Coronary artery (tissue), 2 donors: ENCODE results near the gene ENTPD6.

Experiments used
- DNase-seq: peaks from one replicate; pipeline ENCODE4 v3.0.0-alpha.2; 2017; ENCODE audit warnings: low spot score
- H3K27ac ChIP-seq, 2 donors: fragments of 200-600 bp; sonication (generic); one replicate each; pipeline ENCODE4 v1.5.1; 2016 to 2019
- H3K4me3 ChIP-seq: fragments of 200-600 bp; sonication (generic); 2 replicates; pipeline ENCODE4 v1.5.1; 2016; ENCODE audit warnings: mild to moderate bottlenecking, moderate library complexity
- TF ChIP-seq, protein P1 (sequence below): fragments of 200-600 bp; sonication (generic); IDR thresholded peaks from one replicate; pipeline ENCODE4 v1.5.1; 2019; ENCODE audit warnings: antibody characterized with exemption

ENTPD6 gene

DNA sequence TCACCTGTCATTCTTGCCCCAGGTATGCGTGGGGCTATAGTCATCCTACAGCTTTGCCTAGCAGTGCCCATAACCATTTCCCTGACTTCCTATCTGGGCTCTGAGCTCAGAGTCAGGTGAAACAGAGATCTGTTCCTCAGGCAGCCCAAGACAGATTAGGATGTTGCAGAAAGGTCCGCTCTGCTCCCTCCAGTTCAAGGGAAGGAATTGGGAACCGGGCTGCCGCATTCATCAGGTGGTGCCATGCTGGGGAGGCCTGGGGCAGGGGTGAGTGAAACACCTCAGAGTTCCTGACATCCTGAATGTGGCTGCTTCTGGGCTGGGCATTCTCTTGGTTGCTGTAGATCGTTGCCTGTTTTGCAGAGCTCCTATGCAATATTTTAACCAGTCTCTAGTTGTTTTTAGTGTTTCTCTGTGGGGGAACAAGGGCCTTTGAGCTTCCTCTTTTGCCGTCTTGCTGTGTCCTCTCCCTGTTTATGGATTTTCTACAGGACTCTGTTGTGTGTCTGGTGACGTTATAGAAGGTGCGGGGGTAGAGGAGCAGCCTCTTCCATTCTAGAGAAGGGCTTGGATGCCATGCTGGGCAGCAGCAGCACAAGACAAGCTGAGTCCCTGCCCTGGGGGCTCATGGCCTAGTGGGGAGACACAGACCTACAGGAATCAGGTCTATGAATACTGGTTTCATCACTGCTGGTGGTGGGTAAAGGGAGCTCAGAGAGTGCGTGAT is 9.2 kb downstream of the ENTPD6 start:
- DNase-seq, result no peak
- Histone ChIP-seq H3K27ac (peak overlapping the region in 1 of 2 donors; percentile 63), H3K4me3 (no peak overlapping the region)
- TF ChIP-seq, protein P1, sequence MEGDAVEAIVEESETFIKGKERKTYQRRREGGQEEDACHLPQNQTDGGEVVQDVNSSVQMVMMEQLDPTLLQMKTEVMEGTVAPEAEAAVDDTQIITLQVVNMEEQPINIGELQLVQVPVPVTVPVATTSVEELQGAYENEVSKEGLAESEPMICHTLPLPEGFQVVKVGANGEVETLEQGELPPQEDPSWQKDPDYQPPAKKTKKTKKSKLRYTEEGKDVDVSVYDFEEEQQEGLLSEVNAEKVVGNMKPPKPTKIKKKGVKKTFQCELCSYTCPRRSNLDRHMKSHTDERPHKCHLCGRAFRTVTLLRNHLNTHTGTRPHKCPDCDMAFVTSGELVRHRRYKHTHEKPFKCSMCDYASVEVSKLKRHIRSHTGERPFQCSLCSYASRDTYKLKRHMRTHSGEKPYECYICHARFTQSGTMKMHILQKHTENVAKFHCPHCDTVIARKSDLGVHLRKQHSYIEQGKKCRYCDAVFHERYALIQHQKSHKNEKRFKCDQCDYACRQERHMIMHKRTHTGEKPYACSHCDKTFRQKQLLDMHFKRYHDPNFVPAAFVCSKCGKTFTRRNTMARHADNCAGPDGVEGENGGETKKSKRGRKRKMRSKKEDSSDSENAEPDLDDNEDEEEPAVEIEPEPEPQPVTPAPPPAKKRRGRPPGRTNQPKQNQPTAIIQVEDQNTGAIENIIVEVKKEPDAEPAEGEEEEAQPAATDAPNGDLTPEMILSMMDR, result no peak

DNA sequence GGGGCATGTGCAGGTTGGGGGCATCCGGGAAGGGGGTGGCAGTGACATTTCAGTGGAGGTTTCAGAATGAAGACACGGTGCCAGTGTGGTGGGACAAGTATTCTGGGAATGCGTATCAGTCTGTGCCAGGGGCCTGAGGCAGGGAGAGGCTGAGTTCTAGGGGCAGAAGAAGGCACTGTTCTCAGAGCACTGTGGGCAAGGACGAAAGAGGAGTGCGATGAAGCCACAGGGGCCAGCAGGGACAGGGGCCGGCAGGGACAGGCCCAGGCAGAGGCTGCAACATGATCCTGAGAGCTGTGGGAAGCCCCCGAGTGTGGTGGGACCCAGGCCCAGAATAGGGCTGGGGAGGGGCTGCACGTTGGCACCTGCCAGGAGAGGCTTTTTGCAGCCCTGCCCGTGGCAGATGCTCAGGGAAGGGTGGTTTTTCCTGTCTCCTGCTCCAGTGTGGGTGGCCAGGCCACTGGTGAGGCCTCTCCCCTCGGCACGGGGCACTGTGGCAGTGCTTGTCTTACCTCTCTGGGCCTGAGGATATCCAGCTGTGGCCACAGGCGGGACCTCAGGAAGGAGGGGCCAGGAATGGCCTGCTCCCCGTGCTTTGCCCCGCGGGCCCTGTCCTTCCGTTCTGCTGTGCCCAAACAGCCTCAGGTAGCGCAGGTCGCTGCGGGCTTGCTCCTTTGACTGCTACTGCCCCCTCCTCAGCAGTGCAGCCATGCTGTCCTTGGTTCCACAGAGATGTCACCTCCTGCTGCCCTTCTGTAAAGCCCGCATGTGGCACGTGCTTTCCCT is 10.0 kb downstream of the ENTPD6 start:
- Histone ChIP-seq H3K4me3 (no peak overlapping the region), H3K27ac (peak overlapping the region in 1 of 2 donors; percentile 55)
- no peak for DNase-seq
- TF ChIP-seq, protein P1, result no peak

DNA sequence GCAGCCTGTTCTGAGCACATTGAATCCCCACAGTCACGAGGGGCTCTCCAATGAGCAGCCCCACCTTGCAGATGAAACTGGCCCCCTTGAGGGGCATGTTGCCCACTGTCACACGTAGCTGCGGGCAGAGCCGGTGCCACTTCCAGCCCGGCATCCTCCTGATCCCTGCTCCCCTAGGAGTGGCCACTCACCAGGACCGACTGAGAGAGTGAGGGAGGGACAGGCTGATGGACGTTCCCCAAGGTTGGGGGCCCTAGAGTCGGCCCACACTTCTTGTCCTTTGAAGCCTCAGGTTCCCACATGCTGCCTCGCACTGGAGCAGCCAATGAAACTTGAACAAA is 10.5 kb downstream of the ENTPD6 start:
- TF ChIP-seq, protein P1, result no peak
- no peak for DNase-seq
- Histone ChIP-seq H3K4me3 (no peak overlapping the region), H3K27ac (no peak overlapping the region)

DNA sequence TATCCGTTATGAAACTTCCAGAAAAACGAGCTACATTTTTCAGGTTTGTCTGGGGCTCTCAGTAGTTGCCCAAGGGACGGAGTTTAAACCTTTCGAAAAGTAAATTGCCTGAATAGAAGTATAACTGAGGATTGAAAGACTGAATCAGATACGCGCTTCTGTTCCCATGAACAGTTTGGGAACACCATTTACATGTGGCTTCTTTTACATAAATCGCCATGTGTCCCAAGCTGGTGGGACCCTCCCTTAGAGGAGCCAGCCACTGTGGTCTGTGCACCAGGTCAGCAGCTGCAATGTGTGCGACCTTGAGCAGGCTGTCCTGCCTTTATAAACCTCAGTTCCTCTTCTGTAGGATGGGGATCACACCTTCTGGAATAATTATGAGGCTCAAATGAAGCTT is 11.0 kb downstream of the ENTPD6 start:
- TF ChIP-seq, protein P1, result no peak
- no peak overlapping the region for H3K27ac ChIP-seq
- no peak overlapping the region for H3K4me3 ChIP-seq
- no peak for DNase-seq

DNA sequence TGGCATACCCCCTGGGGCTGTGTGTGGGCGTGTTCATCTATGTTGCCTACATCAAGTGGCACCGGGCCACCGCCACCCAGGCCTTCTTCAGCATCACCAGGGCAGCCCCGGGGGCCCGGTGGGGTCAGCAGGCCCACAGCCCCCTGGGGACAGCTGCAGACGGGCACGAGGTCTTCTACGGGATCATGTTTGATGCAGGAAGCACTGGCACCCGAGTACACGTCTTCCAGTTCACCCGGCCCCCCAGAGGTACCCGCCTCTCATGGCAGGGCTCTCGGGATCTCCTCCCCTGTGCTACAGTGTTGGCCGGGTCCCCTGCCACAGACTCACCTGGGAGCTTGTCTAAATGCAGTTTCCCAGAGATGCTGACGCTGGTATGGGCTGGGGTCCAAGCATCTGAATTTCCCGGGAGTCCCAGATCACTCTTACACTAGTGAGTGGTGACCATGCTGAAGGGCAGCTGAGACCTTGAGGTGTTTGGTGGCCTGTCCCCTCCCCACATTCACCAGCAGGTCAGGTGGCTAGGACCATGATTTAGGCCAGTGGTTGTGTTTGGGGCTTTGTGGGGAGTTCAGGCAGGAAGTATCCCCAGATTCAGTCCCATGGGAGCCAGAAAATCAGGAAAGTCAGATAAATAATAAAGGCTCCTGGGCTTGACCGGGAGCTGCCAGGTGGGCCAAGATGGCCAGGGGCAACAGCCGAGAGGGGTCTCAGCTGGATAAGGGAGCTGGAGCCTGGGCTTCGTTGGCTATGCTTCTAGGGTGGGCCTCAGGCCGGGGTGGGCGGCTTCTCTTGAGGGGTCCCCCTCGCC is 11.8 kb downstream of the ENTPD6 start:
- no peak overlapping the region for H3K4me3 ChIP-seq
- no peak overlapping the region for H3K27ac ChIP-seq
- TF ChIP-seq, protein P1, result no peak
- no peak for DNase-seq

DNA sequence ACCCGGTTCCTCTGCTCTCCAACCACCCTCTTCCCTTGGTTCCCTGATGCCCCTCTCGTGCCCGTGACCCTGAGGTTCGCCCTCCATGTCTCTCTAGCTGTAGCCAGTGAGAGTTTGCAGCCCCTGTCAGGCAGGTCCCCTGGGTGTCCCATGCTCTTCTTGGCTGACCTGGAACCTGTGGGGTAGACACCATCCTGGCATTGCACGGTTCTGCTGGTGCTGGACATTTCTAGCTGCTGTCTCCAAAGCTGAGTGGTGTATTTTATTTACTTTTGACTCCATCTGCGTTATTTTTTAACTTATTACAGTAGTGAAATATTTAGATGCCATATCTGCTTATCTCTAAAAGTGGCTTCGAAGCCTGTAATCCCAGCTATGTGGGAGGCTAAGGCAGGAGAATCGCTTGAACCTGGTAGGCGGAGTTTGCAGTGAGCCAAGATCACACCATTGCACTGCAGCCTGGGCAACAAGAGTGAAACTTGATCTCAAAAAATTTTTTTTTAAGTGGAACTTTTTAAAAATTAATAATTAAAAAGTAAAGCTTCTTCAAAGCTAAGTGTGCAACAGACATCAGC is 12.5 kb downstream of the ENTPD6 start:
- H3K4me3 ChIP-seq, result no peak overlapping the region
- no peak overlapping the region for H3K27ac ChIP-seq
- DNase-seq, result no peak
- TF ChIP-seq, protein P1, result no peak
